Adrenal gland (tissue), 19 donors: ENCODE measurements around the gene AFMID. TPM values are rescaled to one million over a fixed set of nuclear protein-coding genes. Genes with fewer than 3 reads are reported as not detected.
"Not testable (repeated sequence)": the region's sequence is repeated elsewhere in the genome, so short reads cannot be mapped to it uniquely, and the experiment has no call there.

Source experiments
- DNase-seq, 7 donors: peaks; one replicate each; pipeline ENCODE4 v3.0.0-alpha.2; 2019 to 2020
- H3K27ac ChIP-seq, 5 donors: fragments of 200-600 bp; sonication (generic) in 4 of 5; 1 replicate in 3 of 5; 2 replicates in 2 of 5; pipeline versions ENCODE4 v1.5.1 to v1.8.0; 2016 to 2020; ENCODE audit warnings: mild to moderate bottlenecking in 1 of 5
- H3K27me3 ChIP-seq: fragments of 200-600 bp; 2 replicates; pipeline ENCODE4 v1.8.0; 2021
- H3K36me3 ChIP-seq, 2 donors: fragments of 200-600 bp; replicated peaks in 1 of 2; 1 replicate in 1 of 2; 2 replicates in 1 of 2; pipeline versions ENCODE4 v1.5.1 to v1.8.0; 2018 to 2022
- H3K4me1 ChIP-seq, 2 donors: fragments of 200-600 bp; replicated peaks in 1 of 2; 1 replicate in 1 of 2; 2 replicates in 1 of 2; pipeline versions ENCODE4 v1.5.1 to v1.8.0; 2018 to 2021
- H3K4me3 ChIP-seq, 4 donors: fragments of 200-600 bp; sonication (generic) in 3 of 4; one replicate each; pipeline ENCODE4 v1.5.1; 2016 to 2018
- H3K9me3 ChIP-seq, 3 donors: fragments of 200-600 bp; sonication (generic) in 1 of 3; replicated peaks in 1 of 3; 1 replicate in 2 of 3; 2 replicates in 1 of 3; pipeline versions ENCODE4 v1.5.1 to v1.8.0; 2016 to 2021
- CTCF ChIP-seq, 6 experiments: fragments of 450-650 bp in 4 of 6; fragments of 200-600 bp in 2 of 6; sonication (generic) in 1 of 6; IDR thresholded peaks; 1 replicate in 5 of 6; 2 replicates in 1 of 6; pipeline versions ENCODE4 v1.5.1 to v1.8.0; 2016 to 2021; ENCODE audit warnings: antibody characterized with exemption in 6 of 6, mild to moderate bottlenecking in 2 of 6, moderate library complexity in 1 of 6
- POLR2A ChIP-seq, 2 donors: fragments of 450-650 bp; IDR thresholded peaks; one replicate each; pipeline ENCODE4 v1.6.1; 2017; ENCODE audit warnings: antibody characterized with exemption in 2 of 2, mild to moderate bottlenecking in 2 of 2, moderate library complexity in 1 of 2
- WGBS, 4 donors: extraction: QIAGEN DNeasy Blood & Tissue Kit in 2 of 4; methylation state at CpG; one replicate each; pipeline versions ENCODE4 v1.1.5 to v1.1.7; 2013 to 2017; 5-methylcytosine and 5-hydroxymethylcytosine counted together
- intact Hi-C, 2 donors: fragments of 100-400 bp; cut with DNase I; formaldehyde crosslinking; loops; one replicate each; pipeline versions ENCODE4 v1.14.1 to v1.15.0; 2022 to 2023
- long read RNA-seq, 10 donors: library from polyadenylated mRNA in 3 of 10; unstranded in 2 of 10; stranded (forward) in 1 of 10; transcript quantifications; one replicate each; pipeline ENCODE4 v2.0.0 and lab custom pipeline, GENCODE V29; 2021 to 2026
- polyA plus RNA-seq, 3 donors: library from polyadenylated mRNA; stranded (reverse); fragments of 200-250 nt in 2 of 3; fragments of 350-450 nt in 1 of 3; fragmentation: Illumina TruSeq in 1 of 3; extraction: RNeasy Lipid Tissue Mini Kit (QIAGEN cat#74804) in 1 of 3; gene quantifications; one replicate each; pipeline ENCODE4 v1.2.3, GENCODE V29; 2013 to 2014
- total RNA-seq, 9 donors: library from RNA; depleted of rRNA in 4 of 9; stranded (reverse); fragments of >200 nt in 4 of 9; fragments of 120-200 nt in 1 of 9; fragmentation: NEBNext Ultra II Directional in 1 of 9; extraction: Animal tissue kit (Norgen Biotek cat#: 25700) in 1 of 9; gene quantifications; one replicate each; pipeline versions ENCODE4 v1.1.0 to v1.2.4, GENCODE V29; 2013 to 2023
- donor health status: healthy with polysubstance abuse.
- donor health status: Bipolar disorder and iron deficiency.
- donor health status: DM: yes; HTN: yes; CAD: no.
- donor health status: DM: no; HTN: no; CAD: no.
- donor health status: DM: no; HTN: no; CAD: no.
- donor health status: DM: yes; HTN: yes; CAD: no.

AFMID gene
- 10 to 100 TPM in 8 of 9 donors, 1 to 10 TPM in 1; 4.5 to 32.9 (median 20.3) TPM for total RNA-seq
- 10 to 100 TPM in 1 of 3 donors, 1 to 10 TPM in 2; 9.0 to 16.3 (median 9.1) TPM for polyA plus RNA-seq
- long read RNA-seq, donor 1 = 0 reads
- long read RNA-seq, donor 2 = 0 reads
- long read RNA-seq, donor 3, partial matches to known transcripts = 0 of 1 reads
- long read RNA-seq, donor 3, other reads (novel, unspliced or antisense) = 0 of 1 reads
- long read RNA-seq, donor 4, partial matches to known transcripts = 0 of 4 reads
- long read RNA-seq, donor 4, other reads (novel, unspliced or antisense) = 4 of 4 reads
- long read RNA-seq, donor 5, partial matches to known transcripts = 1 of 5 reads
- long read RNA-seq, donor 5, other reads (novel, unspliced or antisense) = 4 of 5 reads
- long read RNA-seq, donor 6, partial matches to known transcripts = 0 of 6 reads
- long read RNA-seq, donor 6, other reads (novel, unspliced or antisense) = 5 of 6 reads
- long read RNA-seq, donor 7, partial matches to known transcripts = 0 of 1 reads
- long read RNA-seq, donor 7, other reads (novel, unspliced or antisense) = 0 of 1 reads
- long read RNA-seq, donor 8, partial matches to known transcripts = 0 of 2 reads
- long read RNA-seq, donor 8, other reads (novel, unspliced or antisense) = 0 of 2 reads
- long read RNA-seq, donor 9 = 0 reads
- long read RNA-seq, donor 10, partial matches to known transcripts = 0 of 1 reads
- long read RNA-seq, donor 10, other reads (novel, unspliced or antisense) = 0 of 1 reads

GRCh38 chr17:78186692-78187595 lies at the start of gene AFMID, which contains the start of gene TK1:
Gene AFMID, plus strand, starts transcription at chr17:78187362. Its CDS starts 9 bp downstream, at chr17:78187371.
Gene TK1, minus strand, starts transcription at chr17:78187052. Its CDS starts 58 bp downstream, at chr17:78186994.
- peaks cover 0 to 9% of the 10 kb centered on the region in 2 donors for H3K4me1 ChIP-seq
- no peaks in the 10 kb centered on the region for H3K36me3 ChIP-seq
- H3K9me3 ChIP-seq = no peaks in the 10 kb centered on the region
- TF ChIP-seq POLR2A (IDR thresholded peaks at IDR 0.05) (peak in 1 of 2 donors; percentile 20), CTCF (IDR thresholded peaks at IDR 0.05) (peak; percentile 52 to 93 (median 69))
- peak within 1 kb of the TSS in 2 of 4 donors; percentile 22 to 67 for H3K4me3 ChIP-seq
- 5 to 19% (median 7%) methylated on average over 14 to 57 of the region's 57 CpGs for WGBS, 4 donors
- peak within 1 kb of the TSS in 2 of 5 donors; percentile 4 to 81 for H3K27ac ChIP-seq
- DNase-seq = peak; percentile 94 to 98 (median 97)
- intact Hi-C loops = no loop called here
- H3K27me3 ChIP-seq = no peaks in the 10 kb centered on the region

GRCh38 chr17:78137392-78138203 lies 49.6 kb upstream of the AFMID start:
- no peak for DNase-seq
- Histone ChIP-seq H3K4me1 (peaks cover 3 to 18% of the 10 kb centered on the region in 2 donors), H3K27ac (no peak overlapping the region), H3K4me3 (no peak overlapping the region), H3K9me3 (no peaks in the 10 kb centered on the region), H3K27me3 (no peaks in the 10 kb centered on the region), H3K36me3 (no peaks in the 10 kb centered on the region)
- intact Hi-C loops = no loop called here
- TF ChIP-seq POLR2A (IDR thresholded peaks at IDR 0.05) (no peak), CTCF (IDR thresholded peaks at IDR 0.05) (peak in 1 of 6 experiments; percentile 17)
- 62 to 71% (median 66%) methylated on average over 7 to 26 of the region's 26 CpGs for WGBS, 4 donors

- Histone ChIP-seq H3K27ac (no peak overlapping the region), H3K9me3 (no peaks in the 10 kb centered on the region), H3K4me3 (no peak overlapping the region), H3K4me1 (peaks cover 3 to 19% of the 10 kb centered on the region in 2 donors), H3K27me3 (no peaks in the 10 kb centered on the region), H3K36me3 (no peaks in the 10 kb centered on the region)
- intact Hi-C loops = no loop called here
- no peak for TF ChIP-seq POLR2A (IDR thresholded peaks at IDR 0.05)
- no peak for TF ChIP-seq CTCF (IDR thresholded peaks at IDR 0.05)
- no peak for DNase-seq
- WGBS, 4 donors = 84 to 93% (median 89%) methylated on average over 8 to 17 of the region's 17 CpGs
Observed at GRCh38 chr17:78138204-78139060, 48.7 kb upstream of the AFMID start.

GRCh38 chr17:78139861-78140168 lies 47.3 kb upstream of the AFMID start:
- H3K9me3 ChIP-seq, DNase-seq, H3K4me3 ChIP-seq, H3K36me3 ChIP-seq, intact Hi-C loops, H3K27me3 ChIP-seq, H3K27ac ChIP-seq: not testable (repeated sequence)
- WGBS, 4 donors = 86 to 95% (median 90%) methylated on average over 12 of the region's 12 CpGs
- peaks cover 15 to 33% of the 10 kb centered on the region in 2 donors for H3K4me1 ChIP-seq
